ENCODE data around the gene SNCAIP. TPM values are rescaled to one million over a fixed set of nuclear protein-coding genes. Genes with fewer than 3 reads are reported as not detected.

Gene SNCAIP
- total and polyA plus RNA-seq, 2 donors (not counting 1 experiment from before 2014, with no cell fraction given), result 1.3 to 4.1 TPM

GRCh38 chr5:122415030-122415800, 103.2 kb downstream of the SNCAIP start:
- Histone ChIP-seq H2AFZ (ENCODE audit: low read length) (no peak overlapping the region), H3K4me2 (ENCODE audit: extremely low read depth, insufficient read depth, low read length) (no peak overlapping the region), H3K9ac (ENCODE audit: insufficient read depth, low read length) (no peak overlapping the region), H4K20me1 (ENCODE audit: control insufficient read depth, extremely low read depth, insufficient read depth, low read length) (no peaks in the 10 kb centered on the region), H3K4me1 (ENCODE audit: control insufficient read depth, extremely low read depth, insufficient read depth, low read length) (no peaks in the 10 kb centered on the region), H3K9me3 (ENCODE audit: control insufficient read depth, insufficient read depth, low read depth, low read length) (no peaks in the 10 kb centered on the region), H3K4me3 (replicated peaks in 1 of 4; ENCODE audit: control extremely low read depth in 1 of 4, insufficient read depth in 1 of 4, low read depth in 3 of 4, low read length in 4 of 4) (no peak overlapping the region), H3K79me2 (ENCODE audit: control insufficient read depth, insufficient read depth, low read length) (no peaks in the 10 kb centered on the region), H3K27me3 (ENCODE audit: control insufficient read depth, insufficient read depth, low read length) (no peaks in the 10 kb centered on the region), H3K36me3 (ENCODE audit: control insufficient read depth, insufficient read depth, low read length) (no peaks in the 10 kb centered on the region), H3K27ac (ENCODE audit: insufficient read depth, low read length) (no peak overlapping the region)
- DNase-seq (ENCODE audit: low read depth in 2 of 2), result peak; percentile 62 to 83
- TF ChIP-seq EZH2 (IDR thresholded peaks at IDR 0.05; ENCODE audit: low read length, missing control alignments) (no peak), CTCF (conservative IDR thresholded peaks at IDR 0.05 in 1 of 2, IDR thresholded peaks at IDR 0.05 in 1 of 2; ENCODE audit: low read depth in 1 of 2, low read length in 2 of 2) (peak; percentile 72 to 84)

GRCh38 chr5:122415801-122416120, 103.7 kb downstream of the SNCAIP start:
- H3K4me3 ChIP-seq (replicated peaks in 1 of 4; ENCODE audit: control extremely low read depth in 1 of 4, insufficient read depth in 1 of 4, low read depth in 3 of 4, low read length in 4 of 4), result no peak overlapping the region
- H3K4me2 ChIP-seq (ENCODE audit: extremely low read depth, insufficient read depth, low read length), result no peak overlapping the region
- H3K4me1 ChIP-seq (ENCODE audit: control insufficient read depth, extremely low read depth, insufficient read depth, low read length), result no peaks in the 10 kb centered on the region
- no peaks in the 10 kb centered on the region for H3K9me3 ChIP-seq (ENCODE audit: control insufficient read depth, insufficient read depth, low read depth, low read length)
- H4K20me1 ChIP-seq (ENCODE audit: control insufficient read depth, extremely low read depth, insufficient read depth, low read length), result no peaks in the 10 kb centered on the region
- no peaks in the 10 kb centered on the region for H3K36me3 ChIP-seq (ENCODE audit: control insufficient read depth, insufficient read depth, low read length)
- no peak overlapping the region for H3K9ac ChIP-seq (ENCODE audit: insufficient read depth, low read length)
- no peak overlapping the region for H2AFZ ChIP-seq (ENCODE audit: low read length)
- no peaks in the 10 kb centered on the region for H3K79me2 ChIP-seq (ENCODE audit: control insufficient read depth, insufficient read depth, low read length)
- H3K27me3 ChIP-seq (ENCODE audit: control insufficient read depth, insufficient read depth, low read length), result no peaks in the 10 kb centered on the region
- no peak for TF ChIP-seq EZH2 (IDR thresholded peaks at IDR 0.05; ENCODE audit: low read length, missing control alignments)
- TF ChIP-seq CTCF (conservative IDR thresholded peaks at IDR 0.05 in 1 of 2, IDR thresholded peaks at IDR 0.05 in 1 of 2; ENCODE audit: low read depth in 1 of 2, low read length in 2 of 2), result no peak
- DNase-seq (ENCODE audit: low read depth in 2 of 2), result no peak
- H3K27ac ChIP-seq (ENCODE audit: insufficient read depth, low read length), result no peak overlapping the region

- no peak for TF ChIP-seq CTCF (conservative IDR thresholded peaks at IDR 0.05 in 1 of 2, IDR thresholded peaks at IDR 0.05 in 1 of 2; ENCODE audit: low read depth in 1 of 2, low read length in 2 of 2)
- no peak for TF ChIP-seq EZH2 (IDR thresholded peaks at IDR 0.05; ENCODE audit: low read length, missing control alignments)
- no peak overlapping the region for H3K9ac ChIP-seq (ENCODE audit: insufficient read depth, low read length)
- no peaks in the 10 kb centered on the region for H3K9me3 ChIP-seq (ENCODE audit: control insufficient read depth, insufficient read depth, low read depth, low read length)
- no peaks in the 10 kb centered on the region for H3K4me1 ChIP-seq (ENCODE audit: control insufficient read depth, extremely low read depth, insufficient read depth, low read length)
- no peaks in the 10 kb centered on the region for H4K20me1 ChIP-seq (ENCODE audit: control insufficient read depth, extremely low read depth, insufficient read depth, low read length)
- H3K4me2 ChIP-seq (ENCODE audit: extremely low read depth, insufficient read depth, low read length), result no peak overlapping the region
- H2AFZ ChIP-seq (ENCODE audit: low read length), result no peak overlapping the region
- no peak overlapping the region for H3K4me3 ChIP-seq (replicated peaks in 1 of 4; ENCODE audit: control extremely low read depth in 1 of 4, insufficient read depth in 1 of 4, low read depth in 3 of 4, low read length in 4 of 4)
- H3K27me3 ChIP-seq (ENCODE audit: control insufficient read depth, insufficient read depth, low read length), result no peaks in the 10 kb centered on the region
- H3K27ac ChIP-seq (ENCODE audit: insufficient read depth, low read length), result no peak overlapping the region
- H3K79me2 ChIP-seq (ENCODE audit: control insufficient read depth, insufficient read depth, low read length), result no peaks in the 10 kb centered on the region
- no peak for DNase-seq (ENCODE audit: low read depth in 2 of 2)
- no peaks in the 10 kb centered on the region for H3K36me3 ChIP-seq (ENCODE audit: control insufficient read depth, insufficient read depth, low read length)
These were observed 107.3 kb downstream of the SNCAIP start for GRCh38 chr5:122419142-122419894.

Measured in fibroblast of lung (primary cell).